Ovary (tissue), 9 donors: Measurements from ENCODE around the gene ERG28. TPM values are rescaled to one million over a fixed set of nuclear protein-coding genes. Genes with fewer than 3 reads are reported as not detected.

Experiments used
- DNase-seq, 5 donors: peaks; one replicate each; pipeline ENCODE4 v3.0.0-alpha.2; 2019 to 2020
- H3K27ac ChIP-seq, 2 donors: fragments of 200-600 bp; one replicate each; pipeline versions ENCODE4 v1.5.1 to v1.8.0; 2019 to 2022
- H3K27me3 ChIP-seq: fragments of 200-600 bp; one replicate; pipeline ENCODE4 v1.8.0; 2022
- H3K36me3 ChIP-seq: fragments of 200-600 bp; sonication (generic); one replicate; pipeline ENCODE4 v1.5.1; 2019
- H3K4me1 ChIP-seq: one replicate; pipeline ENCODE4 v1.8.1; 2013; ENCODE audit warnings: mild to moderate bottlenecking, moderate library complexity; ENCODE audit not compliant: insufficient read depth
- H3K4me3 ChIP-seq: fragments of 200-600 bp; sonication (generic); one replicate; pipeline ENCODE4 v1.5.1; 2017
- H3K9me3 ChIP-seq, 2 donors: fragments of 200-600 bp in 1 of 2; sonication (generic) in 1 of 2; one replicate each; pipeline versions ENCODE4 v1.5.1 to v1.8.1; 2013 to 2019; ENCODE audit warnings: mild to moderate bottlenecking in 1 of 2, moderate library complexity in 1 of 2
- CTCF ChIP-seq, 3 donors: fragments of 450-650 bp in 2 of 3; fragments of 200-600 bp in 1 of 3; IDR thresholded peaks; one replicate each; pipeline versions ENCODE4 v1.5.1 to v1.8.0; 2016 to 2022; ENCODE audit warnings: antibody characterized with exemption in 3 of 3, mild to moderate bottlenecking in 1 of 3
- EP300 ChIP-seq: sonication (generic); formaldehyde crosslinking; IDR thresholded peaks from one replicate; pipeline ENCODE4 v1.6.1; 2017; ENCODE audit warnings: antibody characterized with exemption
- POLR2A ChIP-seq: fragments of 450-650 bp; IDR thresholded peaks from one replicate; pipeline ENCODE4 v1.6.1; 2017; ENCODE audit warnings: antibody characterized with exemption, mild to moderate bottlenecking, moderate library complexity
- whole genome bisulfite sequencing, 3 donors: extraction: QIAGEN DNeasy Blood & Tissue Kit in 1 of 3; methylation state at CpG; one replicate each; pipeline versions ENCODE4 v1.1.5 to v1.1.7; 2013 to 2017; 5-methylcytosine and 5-hydroxymethylcytosine counted together
- intact Hi-C, 4 donors: fragments of 100-400 bp; cut with DNase I; formaldehyde crosslinking; loops; one replicate each; pipeline versions ENCODE4 v1.11.0 to v1.15.1; 2022 to 2023
- polyA plus RNA-seq, 2 donors: library from polyadenylated mRNA; stranded (reverse); fragments of 200-250 nt in 1 of 2; fragments of 350-450 nt in 1 of 2; fragmentation: Illumina TruSeq in 1 of 2; extraction: RNeasy Lipid Tissue Mini Kit (QIAGEN cat#74804) in 1 of 2; gene quantifications; one replicate each; pipeline ENCODE4 v1.2.3, GENCODE V29; 2013 to 2014
- total RNA-seq, 7 donors: library from RNA; depleted of rRNA in 2 of 7; stranded (reverse); fragments of >200 nt in 2 of 7; fragmentation: NEBNext Ultra II Directional in 3 of 7; extraction: Animal tissue kit (Norgen Biotek cat#: 25700) in 3 of 7; gene quantifications; one replicate each; pipeline versions ENCODE4 v1.1.0 to v1.2.4, GENCODE V29; 2016 to 2023
- donor health status: DM: no; HTN: no; CAD: no; lungs with moderate emphysema.
- donor health status: DM: no; HTN: no; CAD: no.
- donor health status: Bipolar disorder and iron deficiency.
- donor health status: DM: yes; HTN: yes; CAD: no.
- donor health status: DM: no; HTN: no; CAD: no.
- donor health status: DM: yes; HTN: yes; CAD: no.

Gene ERG28
- total and polyA plus RNA-seq, 9 donors: 11.4 to 55.1 (median 17.0) TPM

- H3K36me3 ChIP-seq: no peaks in the 10 kb centered on the region
- no peaks in the 10 kb centered on the region for H3K4me1 ChIP-seq
- 55 to 80% (median 61%) methylated on average over 3 of the region's 3 CpGs for WGBS, 3 donors
- H3K27me3 ChIP-seq: no peaks in the 10 kb centered on the region
- intact Hi-C loops: no loop called here
- no peak for DNase-seq
- no peaks in the 10 kb centered on the region for H3K9me3 ChIP-seq
- H3K27ac ChIP-seq: no peak overlapping the region
- no peak for TF ChIP-seq POLR2A
- TF ChIP-seq EP300: no peak
- no peak for TF ChIP-seq CTCF (IDR thresholded peaks at IDR 0.05)
- H3K4me3 ChIP-seq: no peak overlapping the region
Observed at GRCh38 chr14:75628816-75629215, 31.9 kb downstream of the ERG28 start.

- intact Hi-C loops: no loop called here
- Histone ChIP-seq H3K9me3 (no peaks in the 10 kb centered on the region), H3K4me3 (no peak overlapping the region), H3K36me3 (no peaks in the 10 kb centered on the region), H3K27me3 (no peaks in the 10 kb centered on the region), H3K27ac (no peak overlapping the region), H3K4me1 (no peaks in the 10 kb centered on the region)
- 79 to 83% (median 81%) methylated on average over 4 of the region's 4 CpGs for WGBS, 3 donors
- TF ChIP-seq EP300 (no peak), POLR2A (no peak), CTCF (IDR thresholded peaks at IDR 0.05) (no peak)
- no peak for DNase-seq
Observed at GRCh38 chr14:75627406-75627805, 33.3 kb downstream of the ERG28 start.

DNA sequence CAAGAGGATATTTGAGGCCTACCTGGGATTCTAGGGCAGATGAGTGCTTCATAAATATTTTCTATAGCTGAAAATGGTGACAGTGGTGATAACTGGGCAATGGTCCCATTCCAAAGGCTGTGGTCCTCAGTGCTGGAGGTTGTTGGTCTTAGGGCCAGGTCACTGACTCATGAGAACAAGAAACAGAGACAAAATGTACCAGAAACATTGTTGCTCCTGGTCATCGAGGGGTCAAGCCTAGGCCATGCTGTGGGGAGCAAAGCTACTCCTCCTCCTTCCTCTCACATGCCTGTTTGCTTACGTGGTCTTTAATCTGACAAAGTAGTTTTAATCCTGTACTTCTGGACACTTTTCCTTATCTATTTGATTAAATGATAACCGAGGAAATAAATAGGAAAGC lies 33.8 kb downstream of the ERG28 start:
- Histone ChIP-seq H3K27me3 (no peaks in the 10 kb centered on the region), H3K36me3 (no peaks in the 10 kb centered on the region), H3K4me1 (no peaks in the 10 kb centered on the region), H3K9me3 (no peaks in the 10 kb centered on the region), H3K4me3 (no peak overlapping the region), H3K27ac (no peak overlapping the region)
- TF ChIP-seq CTCF (IDR thresholded peaks at IDR 0.05): no peak
- no peak for TF ChIP-seq EP300
- no peak for TF ChIP-seq POLR2A
- no peak for DNase-seq
- intact Hi-C loops: no loop called here
- WGBS, 3 donors: 74 to 83% (median 77%) methylated on average over 3 of the region's 3 CpGs

- Histone ChIP-seq H3K27ac (no peak overlapping the region), H3K4me1 (no peaks in the 10 kb centered on the region), H3K27me3 (no peaks in the 10 kb centered on the region), H3K4me3 (no peak overlapping the region), H3K36me3 (no peaks in the 10 kb centered on the region), H3K9me3 (no peaks in the 10 kb centered on the region)
- TF ChIP-seq EP300: no peak
- no peak for TF ChIP-seq CTCF (IDR thresholded peaks at IDR 0.05)
- TF ChIP-seq POLR2A: no peak
- intact Hi-C loops: no loop called here
- DNase-seq: no peak
- WGBS, 3 donors: 94 to 97% (median 97%) methylated on average over 3 of the region's 3 CpGs
Observed at GRCh38 chr14:75626396-75626795, 34.3 kb downstream of the ERG28 start.

DNA sequence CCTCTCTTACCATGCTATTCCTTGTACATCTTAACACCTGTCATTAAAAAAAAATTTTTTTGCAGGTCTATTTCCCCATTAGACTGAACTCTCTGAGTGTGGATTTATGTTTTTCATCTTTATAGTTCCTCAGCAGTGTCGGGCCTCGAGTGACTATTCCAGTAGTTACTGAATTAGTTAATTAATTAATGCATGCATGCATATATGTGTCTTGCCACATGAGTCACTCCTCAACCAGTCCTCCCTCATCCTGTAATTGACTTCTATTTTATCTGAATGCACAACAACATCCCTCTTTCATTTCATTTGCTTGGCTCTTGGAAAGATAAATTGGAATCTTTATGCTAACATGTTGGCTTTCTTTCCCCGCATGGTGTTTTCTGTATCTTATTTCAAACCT lies 35.6 kb downstream of the ERG28 start:
- WGBS, 3 donors: 78 to 98% (median 85%) methylated on average over 3 of the region's 3 CpGs
- intact Hi-C loops: no loop called here
- H3K27ac ChIP-seq: no peak overlapping the region

More for the DNA sequence above, 35.6 kb downstream of the ERG28 start:
- H3K4me3 ChIP-seq: no peak overlapping the region
- no peaks in the 10 kb centered on the region for H3K4me1 ChIP-seq
- TF ChIP-seq CTCF (IDR thresholded peaks at IDR 0.05) (no peak), EP300 (no peak), POLR2A (no peak)
- H3K36me3 ChIP-seq: no peaks in the 10 kb centered on the region
- no peaks in the 10 kb centered on the region for H3K9me3 ChIP-seq
- no peak for DNase-seq
- H3K27me3 ChIP-seq: no peaks in the 10 kb centered on the region
